Measurements from ENCODE around the gene TBC1D20. TPM values are rescaled to one million over a fixed set of nuclear protein-coding genes. Genes with fewer than 3 reads are reported as not detected.

The TBC1D20 gene
- total RNA-seq, 1 experiment from 2014 or later = 24.2 TPM

- TF ChIP-seq CTCF (conservative IDR thresholded peaks at IDR 0.05; ENCODE audit: low read depth, low read length) (no peak), EZH2 (IDR thresholded peaks at IDR 0.05; ENCODE audit: low read length, unreplicated experiment) (no peak), EZH2phosphoT487 (IDR thresholded peaks at IDR 0.05; ENCODE audit: borderline replicate concordance, low read length) (no peak)
- H3K27me3 ChIP-seq (ENCODE audit: low read length) = no peaks in the 10 kb centered on the region
- ATAC-seq = no peak
- no peak overlapping the region for H3K4me3 ChIP-seq (ENCODE audit: low read length)
- intact Hi-C loops (cut with micrococcal nuclease) = no loop called here
- CTCF ChIA-PET = interaction anchor here (0.6 kb wide), 1 partner anchor 21 kb away, joined by 4 read pairs; no protein-coding TSS in a partner anchor
- no peaks in the 10 kb centered on the region for H3K79me2 ChIP-seq (ENCODE audit: low read length)
- no peak for DNase-seq
- no peaks in the 10 kb centered on the region for H3K9me3 ChIP-seq (ENCODE audit: low read length)
- no peak overlapping the region for H3K9ac ChIP-seq (ENCODE audit: low read length)
- H3K9me2 ChIP-seq (replicated peaks; ENCODE audit: low read length) = no peaks in the 10 kb centered on the region
- no peak overlapping the region for H2AFZ ChIP-seq (ENCODE audit: low read length)
- no peaks in the 10 kb centered on the region for H4K20me1 ChIP-seq (ENCODE audit: low read length)
- peaks cover 81% of the 10 kb centered on the region for H3K36me3 ChIP-seq (ENCODE audit: low read depth, low read length)
- POLR2A ChIA-PET (ENCODE audit: unreplicated experiment) = no interaction called here
- no peaks in the 10 kb centered on the region for H3F3A ChIP-seq (ENCODE audit: low read length, unreplicated experiment)
- no peak overlapping the region for H3K27ac ChIP-seq (ENCODE audit: low read length)
- no peak overlapping the region for H3K4me2 ChIP-seq (ENCODE audit: low read length)
- no peaks in the 10 kb centered on the region for H3K4me1 ChIP-seq (ENCODE audit: insufficient read depth, low read length)
- BruUV-seq (replicated peaks) = no TSS peak
These were observed 29.8 kb upstream of the TBC1D20 start for GRCh38 chr20:492159-492558.

- no peak overlapping the region for H3K9ac ChIP-seq (ENCODE audit: low read length)
- no peaks in the 10 kb centered on the region for H3K4me1 ChIP-seq (ENCODE audit: insufficient read depth, low read length)
- H2AFZ ChIP-seq (ENCODE audit: low read length) = no peak overlapping the region
- CTCF ChIA-PET = no interaction called here
- H4K20me1 ChIP-seq (ENCODE audit: low read length) = no peaks in the 10 kb centered on the region
- no peak overlapping the region for H3K27ac ChIP-seq (ENCODE audit: low read length)
- H3F3A ChIP-seq (ENCODE audit: low read length, unreplicated experiment) = no peaks in the 10 kb centered on the region
- no peak for TF ChIP-seq EZH2 (IDR thresholded peaks at IDR 0.05; ENCODE audit: low read length, unreplicated experiment)
- TF ChIP-seq CTCF (conservative IDR thresholded peaks at IDR 0.05; ENCODE audit: low read depth, low read length) = no peak
- TF ChIP-seq EZH2phosphoT487 (IDR thresholded peaks at IDR 0.05; ENCODE audit: borderline replicate concordance, low read length) = no peak
- no peaks in the 10 kb centered on the region for H3K27me3 ChIP-seq (ENCODE audit: low read length)
- no peaks in the 10 kb centered on the region for H3K9me2 ChIP-seq (replicated peaks; ENCODE audit: low read length)
- no peak overlapping the region for H3K4me2 ChIP-seq (ENCODE audit: low read length)
- H3K36me3 ChIP-seq (ENCODE audit: low read depth, low read length) = peaks cover 80% of the 10 kb centered on the region
- intact Hi-C loops (cut with micrococcal nuclease) = no loop called here
- no peaks in the 10 kb centered on the region for H3K9me3 ChIP-seq (ENCODE audit: low read length)
- H3K79me2 ChIP-seq (ENCODE audit: low read length) = no peaks in the 10 kb centered on the region
- DNase-seq = no peak
- POLR2A ChIA-PET (ENCODE audit: unreplicated experiment) = no interaction called here
- H3K4me3 ChIP-seq (ENCODE audit: low read length) = no peak overlapping the region
- no TSS peak for BruUV-seq (replicated peaks)
- no peak for ATAC-seq
These were observed 25.3 kb upstream of the TBC1D20 start for GRCh38 chr20:487655-488054.

DNA sequence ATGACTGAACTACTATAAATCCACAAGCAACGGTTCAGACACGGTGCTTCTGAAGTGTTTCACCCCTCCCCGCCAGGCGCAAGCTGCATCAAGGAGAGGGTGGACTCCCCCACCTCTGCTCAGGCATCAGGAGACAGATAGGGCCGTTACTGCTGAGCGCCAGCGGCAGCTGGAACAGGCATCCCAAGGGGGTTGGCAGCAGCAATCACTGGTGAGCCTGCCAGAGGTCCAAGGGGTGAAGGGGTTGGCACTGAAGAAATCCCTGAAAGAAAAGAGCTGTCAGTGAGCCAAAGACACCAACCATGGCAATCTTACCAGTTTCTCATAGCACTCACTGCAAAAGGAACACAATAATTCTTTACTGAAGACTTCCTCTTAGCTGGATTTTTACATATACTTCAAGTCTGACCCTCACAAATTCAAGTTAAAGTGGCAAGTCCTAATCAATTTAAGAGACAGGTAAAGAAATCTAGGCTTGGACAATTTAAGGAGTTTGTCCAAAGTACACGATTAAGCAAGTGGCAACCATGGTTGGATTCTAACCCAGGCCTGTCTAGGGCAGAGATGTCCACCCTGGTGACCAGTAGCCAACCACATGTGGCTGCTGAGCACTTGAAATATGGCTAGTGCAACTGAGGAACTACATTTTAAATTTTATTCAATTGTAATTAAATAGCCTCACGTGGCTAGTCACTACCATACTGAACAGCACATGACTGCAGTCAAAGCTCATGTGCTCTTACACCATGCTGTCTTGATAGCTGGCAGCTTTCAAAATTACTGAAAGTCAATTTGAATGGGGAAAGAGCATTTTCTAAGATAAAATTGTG lies 21.7 kb upstream of the TBC1D20 start:
- ATAC-seq = no peak
- no peak for DNase-seq
- BruUV-seq (replicated peaks) = no TSS peak
- Histone ChIP-seq H2AFZ (ENCODE audit: low read length) (no peak overlapping the region), H3K4me2 (ENCODE audit: low read length) (no peak overlapping the region), H3F3A (ENCODE audit: low read length, unreplicated experiment) (no peaks in the 10 kb centered on the region), H3K79me2 (ENCODE audit: low read length) (no peaks in the 10 kb centered on the region), H3K4me1 (ENCODE audit: insufficient read depth, low read length) (no peaks in the 10 kb centered on the region), H4K20me1 (ENCODE audit: low read length) (no peaks in the 10 kb centered on the region), H3K27ac (ENCODE audit: low read length) (no peak overlapping the region), H3K36me3 (ENCODE audit: low read depth, low read length) (peaks cover 67% of the 10 kb centered on the region), H3K9me3 (ENCODE audit: low read length) (no peaks in the 10 kb centered on the region), H3K9me2 (replicated peaks; ENCODE audit: low read length) (no peaks in the 10 kb centered on the region), H3K27me3 (ENCODE audit: low read length) (no peaks in the 10 kb centered on the region), H3K4me3 (ENCODE audit: low read length) (no peak overlapping the region), H3K9ac (ENCODE audit: low read length) (no peak overlapping the region)
- no peak for TF ChIP-seq EZH2 (IDR thresholded peaks at IDR 0.05; ENCODE audit: low read length, unreplicated experiment)
- ChIA-PET CTCF (interaction anchor here (0.5 kb wide), 2 partner anchors 52 to 161 kb away, joined by 4 to 5 read pairs; no protein-coding TSS in a partner anchor), POLR2A (ENCODE audit: unreplicated experiment) (no interaction called here)
- intact Hi-C loops (cut with micrococcal nuclease) = no loop called here
